Memory B cell (primary cell): Measurements from ENCODE around the gene SEMA4B.

Source experiments
- ATAC-seq: fragments of 150-1000 bp; cut with Tn5 transposase; 2 replicates; pipeline ENCODE4 v1.10.0; 2021; ENCODE audit warnings: low read depth, mild to moderate bottlenecking, moderate library complexity
- DNase-seq, 2 donors: peaks; one replicate each; pipeline ENCODE4 v3.0.0; 2022; ENCODE audit warnings: low spot score in 2 of 2
- H3K27ac Mint-ChIP-seq: one replicate; pipeline ENCODE4 v1.8.0; 2022; ENCODE audit warnings: mild to moderate bottlenecking, moderate library complexity, mixed read lengths
- H3K27me3 Mint-ChIP-seq: one replicate; pipeline ENCODE4 v1.8.0; 2022; ENCODE audit warnings: mixed read lengths
- H3K36me3 Mint-ChIP-seq: one replicate; pipeline ENCODE4 v1.8.0; 2022; ENCODE audit warnings: mild to moderate bottlenecking, mixed read lengths
- H3K4me1 Mint-ChIP-seq: one replicate; pipeline ENCODE4 v1.8.0; 2022; ENCODE audit warnings: mixed read lengths
- H3K4me3 Mint-ChIP-seq: one replicate; pipeline ENCODE4 v1.8.0; 2022; ENCODE audit warnings: mild to moderate bottlenecking, moderate library complexity, mixed read lengths
- H3K9me3 Mint-ChIP-seq: one replicate; pipeline ENCODE4 v1.8.0; 2022; ENCODE audit warnings: mixed read lengths

The SEMA4B gene

GRCh38 chr15:90217671-90218394 lies 16.7 kb downstream of the SEMA4B start:
- Mint-ChIP-seq H3K9me3 (no peaks in the 10 kb centered on the region), H3K4me1 (peaks cover 57% of the 10 kb centered on the region), H3K4me3 (no peak overlapping the region), H3K27me3 (no peaks in the 10 kb centered on the region), H3K27ac (peak overlapping the region; percentile 60), H3K36me3 (peaks cover 34% of the 10 kb centered on the region)
- DNase-seq: no peak
- ATAC-seq: no peak

- peaks cover 39% of the 10 kb centered on the region for H3K36me3 Mint-ChIP-seq
- DNase-seq (peak; percentile 65 to 73), ATAC-seq (peak; percentile 66)
- H3K4me1 Mint-ChIP-seq: peaks cover 45% of the 10 kb centered on the region
- peak overlapping the region; percentile 60 for H3K27ac Mint-ChIP-seq
- H3K27me3 Mint-ChIP-seq: no peaks in the 10 kb centered on the region
- H3K4me3 Mint-ChIP-seq: peak overlapping the region; percentile 61
- no peaks in the 10 kb centered on the region for H3K9me3 Mint-ChIP-seq
Observed at GRCh38 chr15:90219421-90220141, 18.5 kb downstream of the SEMA4B start.

- Mint-ChIP-seq H3K9me3 (no peaks in the 10 kb centered on the region), H3K4me1 (peaks cover 36% of the 10 kb centered on the region), H3K27me3 (no peaks in the 10 kb centered on the region), H3K27ac (no peak overlapping the region), H3K4me3 (no peak overlapping the region), H3K36me3 (peaks cover 38% of the 10 kb centered on the region)
- DNase-seq: no peak
- peak; percentile 24 for ATAC-seq
Observed at GRCh38 chr15:90221246-90221900, 20.2 kb downstream of the SEMA4B start.

- DNase-seq (no peak), ATAC-seq (no peak)
- Mint-ChIP-seq H3K36me3 (peaks cover 32% of the 10 kb centered on the region), H3K9me3 (no peaks in the 10 kb centered on the region), H3K4me3 (no peak overlapping the region), H3K27me3 (no peaks in the 10 kb centered on the region), H3K4me1 (peaks cover 26% of the 10 kb centered on the region), H3K27ac (no peak overlapping the region)
Observed at GRCh38 chr15:90222547-90222946, 21.4 kb downstream of the SEMA4B start.

GRCh38 chr15:90223441-90224165 lies 22.5 kb downstream of the SEMA4B start:
- ATAC-seq: no peak

GRCh38 chr15:90225047-90225446 lies 23.9 kb downstream of the SEMA4B start:
- no peak for ATAC-seq
- Mint-ChIP-seq H3K9me3 (no peaks in the 10 kb centered on the region), H3K4me1 (peaks cover 13% of the 10 kb centered on the region), H3K36me3 (peaks cover 27% of the 10 kb centered on the region), H3K4me3 (no peak overlapping the region), H3K27ac (no peak overlapping the region), H3K27me3 (no peaks in the 10 kb centered on the region)
- no peak for DNase-seq

More at GRCh38 chr15:90223441-90224165, 22.5 kb downstream of the SEMA4B start:
- Mint-ChIP-seq H3K36me3 (peaks cover 30% of the 10 kb centered on the region), H3K27me3 (no peaks in the 10 kb centered on the region), H3K4me3 (no peak overlapping the region), H3K27ac (peak overlapping the region; percentile 62), H3K4me1 (peaks cover 18% of the 10 kb centered on the region), H3K9me3 (no peaks in the 10 kb centered on the region)
- no peak for DNase-seq

- peaks cover 26% of the 10 kb centered on the region for H3K36me3 Mint-ChIP-seq
- no peak overlapping the region for H3K4me3 Mint-ChIP-seq
- no peaks in the 10 kb centered on the region for H3K9me3 Mint-ChIP-seq
- H3K4me1 Mint-ChIP-seq: peaks cover 16% of the 10 kb centered on the region
- ATAC-seq (no peak), DNase-seq (no peak)
- H3K27ac Mint-ChIP-seq: no peak overlapping the region
- no peaks in the 10 kb centered on the region for H3K27me3 Mint-ChIP-seq
Observed at GRCh38 chr15:90225504-90226234, 24.5 kb downstream of the SEMA4B start.

- DNase-seq (no peak), ATAC-seq (no peak)
- Mint-ChIP-seq H3K27me3 (no peaks in the 10 kb centered on the region), H3K36me3 (peaks cover 22% of the 10 kb centered on the region), H3K27ac (no peak overlapping the region), H3K4me3 (no peak overlapping the region), H3K4me1 (peaks cover 26% of the 10 kb centered on the region), H3K9me3 (no peaks in the 10 kb centered on the region)
Observed at GRCh38 chr15:90227336-90227735, 26.2 kb downstream of the SEMA4B start.

GRCh38 chr15:90227816-90228772 lies 27.0 kb downstream of the SEMA4B start:
- Mint-ChIP-seq H3K4me3 (no peak overlapping the region), H3K4me1 (peaks cover 31% of the 10 kb centered on the region), H3K27ac (peak overlapping the region; percentile 20)

GRCh38 chr15:90228960-90229359 lies 27.8 kb downstream of the SEMA4B start:
- Mint-ChIP-seq H3K36me3 (peaks cover 18% of the 10 kb centered on the region), H3K27me3 (no peaks in the 10 kb centered on the region), H3K9me3 (no peaks in the 10 kb centered on the region), H3K4me3 (no peak overlapping the region), H3K4me1 (peaks cover 31% of the 10 kb centered on the region), H3K27ac (peak overlapping the region; percentile 95)
- DNase-seq: no peak
- ATAC-seq: no peak

More at GRCh38 chr15:90227816-90228772, 27.0 kb downstream of the SEMA4B start:
- H3K27me3 Mint-ChIP-seq: no peaks in the 10 kb centered on the region
- ATAC-seq: no peak
- H3K9me3 Mint-ChIP-seq: no peaks in the 10 kb centered on the region
- H3K36me3 Mint-ChIP-seq: peaks cover 22% of the 10 kb centered on the region
- DNase-seq: no peak

- peak overlapping the region; percentile 95 for H3K27ac Mint-ChIP-seq
- H3K4me1 Mint-ChIP-seq: peaks cover 37% of the 10 kb centered on the region
- no peak overlapping the region for H3K4me3 Mint-ChIP-seq
- no peaks in the 10 kb centered on the region for H3K9me3 Mint-ChIP-seq
- peaks cover 11% of the 10 kb centered on the region for H3K36me3 Mint-ChIP-seq
- no peak for ATAC-seq
- no peaks in the 10 kb centered on the region for H3K27me3 Mint-ChIP-seq
- no peak for DNase-seq
Observed at GRCh38 chr15:90230071-90230494, 29.0 kb downstream of the SEMA4B start.

GRCh38 chr15:90230610-90231009 lies 29.5 kb downstream of the SEMA4B start:
- Mint-ChIP-seq H3K9me3 (no peaks in the 10 kb centered on the region), H3K4me3 (peak overlapping the region; percentile 89), H3K27me3 (no peaks in the 10 kb centered on the region), H3K27ac (peak overlapping the region; percentile 95), H3K36me3 (peaks cover 11% of the 10 kb centered on the region), H3K4me1 (peaks cover 38% of the 10 kb centered on the region)
- DNase-seq (no peak), ATAC-seq (no peak)
